Heart left ventricle (tissue), 13 donors: ENCODE results near the gene ALDH3B2.

Experiments used
- POLR2A ChIP-seq, 2 donors: fragments of 450-650 bp; IDR thresholded peaks; one replicate each; pipeline ENCODE4 v1.6.1; 2017; ENCODE audit warnings: antibody characterized with exemption in 2 of 2, mild to moderate bottlenecking in 2 of 2, moderate library complexity in 2 of 2
- TF ChIP-seq, protein P1 (sequence below), 12 donors: fragments of 200-600 bp; sonication (generic) in 4 of 12; IDR thresholded peaks; one replicate each; pipeline versions ENCODE4 v1.5.0 to v1.8.0; 2018 to 2022; ENCODE audit warnings: antibody characterized with exemption in 12 of 12, mild to moderate bottlenecking in 5 of 12
- donor health status: ischemic (EF 13 %, LVEDD 7.1; RV severe dilation, severe dysfunction).
- donor health status: DM: no; HTN: yes; CAD: no.
- donor health status: DM: no; HTN: no; CAD: no.
- donor health status: ischemic (EF 25% LVEDD 6.9; RV normal size, moderate dysfunction).
- donor health status: ischemic (EF 25% LVEDD 5.7; RV mildly dilated, moderate dysfunction).
- donor health status: ischemic (EF 35%, LVEDD 5.7; RV mildly dilated, moderate dysfunction).
- donor health status: nonischemic (EF 11% LVEDD 7.7; RV severe dilation, severe dysfunction).
- donor health status: DM: yes; HTN: yes; CAD: no.
- donor health status: PGD.
- donor health status: ischemic (EF 29% LVEDD 5.4; RV normal size, mild dysfunction).
- donor health status: nonischemic (EF 23%, LVEDD 6.1; RV moderate dilation, normal function).

DNA sequence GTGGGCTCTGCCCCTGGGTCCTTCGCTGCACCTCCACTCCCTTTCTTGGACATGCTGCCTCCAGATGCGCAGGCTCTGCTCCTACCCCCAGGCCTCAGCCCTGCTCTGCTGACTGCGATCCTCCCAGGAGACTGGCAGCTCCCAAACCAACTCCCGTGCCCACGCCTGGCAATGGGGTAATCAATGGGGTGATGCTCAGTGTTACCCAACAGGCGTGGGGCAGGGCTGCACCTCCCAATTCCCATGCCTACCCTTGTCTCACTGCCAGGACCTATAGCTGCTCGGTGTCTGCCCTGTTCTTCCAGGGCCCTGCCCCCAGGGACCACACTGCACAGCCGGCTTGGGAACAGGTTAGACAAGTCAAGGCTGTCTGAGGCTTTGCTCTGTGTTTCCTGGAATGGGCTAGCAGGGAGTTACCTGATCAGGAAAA is at the start of gene ALDH3B2:
- TF ChIP-seq, protein P1, sequence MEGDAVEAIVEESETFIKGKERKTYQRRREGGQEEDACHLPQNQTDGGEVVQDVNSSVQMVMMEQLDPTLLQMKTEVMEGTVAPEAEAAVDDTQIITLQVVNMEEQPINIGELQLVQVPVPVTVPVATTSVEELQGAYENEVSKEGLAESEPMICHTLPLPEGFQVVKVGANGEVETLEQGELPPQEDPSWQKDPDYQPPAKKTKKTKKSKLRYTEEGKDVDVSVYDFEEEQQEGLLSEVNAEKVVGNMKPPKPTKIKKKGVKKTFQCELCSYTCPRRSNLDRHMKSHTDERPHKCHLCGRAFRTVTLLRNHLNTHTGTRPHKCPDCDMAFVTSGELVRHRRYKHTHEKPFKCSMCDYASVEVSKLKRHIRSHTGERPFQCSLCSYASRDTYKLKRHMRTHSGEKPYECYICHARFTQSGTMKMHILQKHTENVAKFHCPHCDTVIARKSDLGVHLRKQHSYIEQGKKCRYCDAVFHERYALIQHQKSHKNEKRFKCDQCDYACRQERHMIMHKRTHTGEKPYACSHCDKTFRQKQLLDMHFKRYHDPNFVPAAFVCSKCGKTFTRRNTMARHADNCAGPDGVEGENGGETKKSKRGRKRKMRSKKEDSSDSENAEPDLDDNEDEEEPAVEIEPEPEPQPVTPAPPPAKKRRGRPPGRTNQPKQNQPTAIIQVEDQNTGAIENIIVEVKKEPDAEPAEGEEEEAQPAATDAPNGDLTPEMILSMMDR (IDR thresholded peaks at IDR 0.05): no peak
- TF ChIP-seq POLR2A (IDR thresholded peaks at IDR 0.05): no peak
